ENCODE results near the gene SPPL2C.

The SPPL2C gene, protein sequence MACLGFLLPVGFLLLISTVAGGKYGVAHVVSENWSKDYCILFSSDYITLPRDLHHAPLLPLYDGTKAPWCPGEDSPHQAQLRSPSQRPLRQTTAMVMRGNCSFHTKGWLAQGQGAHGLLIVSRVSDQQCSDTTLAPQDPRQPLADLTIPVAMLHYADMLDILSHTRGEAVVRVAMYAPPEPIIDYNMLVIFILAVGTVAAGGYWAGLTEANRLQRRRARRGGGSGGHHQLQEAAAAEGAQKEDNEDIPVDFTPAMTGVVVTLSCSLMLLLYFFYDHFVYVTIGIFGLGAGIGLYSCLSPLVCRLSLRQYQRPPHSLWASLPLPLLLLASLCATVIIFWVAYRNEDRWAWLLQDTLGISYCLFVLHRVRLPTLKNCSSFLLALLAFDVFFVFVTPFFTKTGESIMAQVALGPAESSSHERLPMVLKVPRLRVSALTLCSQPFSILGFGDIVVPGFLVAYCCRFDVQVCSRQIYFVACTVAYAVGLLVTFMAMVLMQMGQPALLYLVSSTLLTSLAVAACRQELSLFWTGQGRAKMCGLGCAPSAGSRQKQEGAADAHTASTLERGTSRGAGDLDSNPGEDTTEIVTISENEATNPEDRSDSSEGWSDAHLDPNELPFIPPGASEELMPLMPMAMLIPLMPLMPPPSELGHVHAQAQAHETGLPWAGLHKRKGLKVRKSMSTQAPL

DNA sequence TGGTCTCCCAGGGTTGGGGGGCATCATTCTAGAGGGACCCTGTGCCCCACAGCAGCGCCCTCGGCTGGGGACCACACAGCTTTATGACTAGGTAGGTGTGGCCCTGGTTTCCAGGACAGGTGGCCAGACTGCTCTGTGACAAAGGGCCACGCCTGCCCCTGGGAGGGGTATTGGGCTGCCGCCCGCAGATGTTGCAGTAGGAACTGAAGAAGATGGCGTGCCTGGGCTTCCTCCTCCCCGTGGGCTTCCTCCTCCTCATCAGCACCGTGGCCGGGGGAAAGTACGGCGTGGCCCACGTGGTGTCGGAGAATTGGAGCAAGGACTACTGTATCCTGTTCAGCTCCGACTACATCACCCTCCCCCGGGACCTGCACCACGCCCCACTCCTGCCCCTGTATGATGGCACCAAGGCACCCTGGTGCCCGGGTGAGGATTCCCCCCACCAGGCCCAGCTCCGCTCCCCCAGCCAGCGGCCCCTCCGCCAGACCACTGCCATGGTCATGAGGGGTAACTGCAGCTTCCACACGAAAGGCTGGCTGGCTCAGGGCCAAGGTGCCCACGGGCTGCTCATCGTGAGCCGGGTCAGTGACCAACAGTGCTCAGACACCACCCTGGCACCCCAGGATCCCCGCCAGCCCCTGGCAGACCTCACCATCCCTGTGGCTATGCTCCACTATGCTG, at the start of gene SPPL2C:
Gene SPPL2C (plus strand): TSS at position 187 of the 681 bp plus-strand sequence. CDS start 26 bp downstream, at position 213.
- no peaks in the 10 kb centered on the region for H3K9me2 ChIP-seq (replicated peaks; ENCODE audit: control insufficient read depth, low read length)
- H3K27me3 ChIP-seq (ENCODE audit: control insufficient read depth, low read length) = peaks cover 6% of the 10 kb centered on the region; the same call in 1 of the 2 replicates
- TF ChIP-seq, protein P1, sequence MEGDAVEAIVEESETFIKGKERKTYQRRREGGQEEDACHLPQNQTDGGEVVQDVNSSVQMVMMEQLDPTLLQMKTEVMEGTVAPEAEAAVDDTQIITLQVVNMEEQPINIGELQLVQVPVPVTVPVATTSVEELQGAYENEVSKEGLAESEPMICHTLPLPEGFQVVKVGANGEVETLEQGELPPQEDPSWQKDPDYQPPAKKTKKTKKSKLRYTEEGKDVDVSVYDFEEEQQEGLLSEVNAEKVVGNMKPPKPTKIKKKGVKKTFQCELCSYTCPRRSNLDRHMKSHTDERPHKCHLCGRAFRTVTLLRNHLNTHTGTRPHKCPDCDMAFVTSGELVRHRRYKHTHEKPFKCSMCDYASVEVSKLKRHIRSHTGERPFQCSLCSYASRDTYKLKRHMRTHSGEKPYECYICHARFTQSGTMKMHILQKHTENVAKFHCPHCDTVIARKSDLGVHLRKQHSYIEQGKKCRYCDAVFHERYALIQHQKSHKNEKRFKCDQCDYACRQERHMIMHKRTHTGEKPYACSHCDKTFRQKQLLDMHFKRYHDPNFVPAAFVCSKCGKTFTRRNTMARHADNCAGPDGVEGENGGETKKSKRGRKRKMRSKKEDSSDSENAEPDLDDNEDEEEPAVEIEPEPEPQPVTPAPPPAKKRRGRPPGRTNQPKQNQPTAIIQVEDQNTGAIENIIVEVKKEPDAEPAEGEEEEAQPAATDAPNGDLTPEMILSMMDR (IDR thresholded peaks at IDR 0.05; ENCODE audit: low read depth, low read length, poor library complexity, severe bottlenecking) = no peak
- TF ChIP-seq EZH2phosphoT487 (IDR thresholded peaks at IDR 0.05; ENCODE audit: borderline replicate concordance, low read length) = no peak
- no peaks in the 10 kb centered on the region for H3K79me2 ChIP-seq (ENCODE audit: control insufficient read depth, low read length)
- H3K4me2 ChIP-seq (ENCODE audit: low read length) = no peak within 1 kb of the TSS
- H3K4me3 ChIP-seq (ENCODE audit: low read length) = no peak within 1 kb of the TSS
- H4K20me1 ChIP-seq (ENCODE audit: control insufficient read depth, insufficient read depth, low read depth, low read length) = no peaks in the 10 kb centered on the region
- H3F3A ChIP-seq (ENCODE audit: control insufficient read depth, insufficient read depth) = no peaks in the 10 kb centered on the region
- H3K36me3 ChIP-seq (ENCODE audit: control insufficient read depth, low read length) = no peaks in the 10 kb centered on the region
- H3K9me3 ChIP-seq (ENCODE audit: control insufficient read depth, insufficient read depth, low read length) = no peaks in the 10 kb centered on the region
- no peak within 1 kb of the TSS for H3K27ac ChIP-seq (ENCODE audit: low read depth, low read length)
- H3K4me1 ChIP-seq (ENCODE audit: control insufficient read depth, low read length) = no peaks in the 10 kb centered on the region

DNA sequence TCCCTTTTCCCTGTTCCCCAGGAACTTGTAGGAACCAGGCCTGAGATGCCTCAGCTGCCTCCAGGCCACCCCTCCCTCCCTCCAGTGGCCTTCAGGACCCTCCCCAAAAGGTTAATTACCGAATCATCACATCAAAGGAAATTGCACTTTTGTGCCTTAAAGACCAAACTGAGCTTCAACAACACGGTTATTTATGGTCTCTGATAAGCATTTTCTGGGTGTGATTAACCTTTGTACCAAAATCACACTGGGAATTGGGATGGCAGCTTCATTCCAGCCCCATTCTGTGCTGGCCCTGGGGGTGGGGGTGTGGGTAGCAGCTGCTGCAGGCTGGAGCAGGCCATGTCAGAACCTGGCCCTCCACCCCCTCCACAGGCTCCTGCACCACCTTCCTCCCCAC, 43.9 kb upstream of the SPPL2C start:
- Histone ChIP-seq H3K4me1 (ENCODE audit: control insufficient read depth, low read length) (no peaks in the 10 kb centered on the region), H3K9me2 (replicated peaks; ENCODE audit: control insufficient read depth, low read length) (no peaks in the 10 kb centered on the region), H3K4me3 (ENCODE audit: low read length) (no peak overlapping the region), H3K36me3 (ENCODE audit: control insufficient read depth, low read length) (no peaks in the 10 kb centered on the region), H3K27me3 (ENCODE audit: control insufficient read depth, low read length) (peaks cover 4% of the 10 kb centered on the region; the same call in 1 of the 2 replicates), H3F3A (ENCODE audit: control insufficient read depth, insufficient read depth) (no peaks in the 10 kb centered on the region), H3K79me2 (ENCODE audit: control insufficient read depth, low read length) (no peaks in the 10 kb centered on the region), H4K20me1 (ENCODE audit: control insufficient read depth, insufficient read depth, low read depth, low read length) (no peaks in the 10 kb centered on the region), H3K27ac (ENCODE audit: low read depth, low read length) (no peak overlapping the region), H3K4me2 (ENCODE audit: low read length) (no peak overlapping the region), H3K9me3 (ENCODE audit: control insufficient read depth, insufficient read depth, low read length) (no peaks in the 10 kb centered on the region)
- TF ChIP-seq EZH2phosphoT487 (IDR thresholded peaks at IDR 0.05; ENCODE audit: borderline replicate concordance, low read length) = no peak
- TF ChIP-seq, protein P1 (IDR thresholded peaks at IDR 0.05; ENCODE audit: low read depth, low read length, poor library complexity, severe bottlenecking) = no peak

DNA sequence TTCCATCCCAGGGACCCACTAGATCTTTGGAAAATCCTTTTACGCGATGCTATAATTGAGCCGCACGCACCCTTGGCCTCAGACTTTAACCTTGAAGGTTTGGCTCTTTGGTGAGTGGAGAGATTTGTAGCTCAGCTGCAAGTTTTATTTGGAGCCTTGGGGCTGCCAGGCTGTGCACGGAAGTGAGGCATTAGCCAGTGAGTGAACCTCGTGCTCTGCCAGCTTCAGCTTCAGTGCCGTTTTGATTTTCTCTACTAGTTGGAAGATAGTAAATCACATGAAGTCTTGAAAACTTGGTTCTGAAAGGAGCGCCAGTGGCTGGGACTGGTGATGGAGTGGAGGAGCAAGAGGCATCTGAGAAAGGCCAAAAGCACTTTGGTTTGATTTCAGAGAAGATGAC, 43.3 kb upstream of the SPPL2C start:
- H3K27ac ChIP-seq (ENCODE audit: low read depth, low read length) = no peak overlapping the region
- H3F3A ChIP-seq (ENCODE audit: control insufficient read depth, insufficient read depth) = no peaks in the 10 kb centered on the region
- H3K4me3 ChIP-seq (ENCODE audit: low read length) = no peak overlapping the region
- H3K79me2 ChIP-seq (ENCODE audit: control insufficient read depth, low read length) = no peaks in the 10 kb centered on the region
- H3K9me2 ChIP-seq (replicated peaks; ENCODE audit: control insufficient read depth, low read length) = no peaks in the 10 kb centered on the region
- no peaks in the 10 kb centered on the region for H4K20me1 ChIP-seq (ENCODE audit: control insufficient read depth, insufficient read depth, low read depth, low read length)
- H3K9me3 ChIP-seq (ENCODE audit: control insufficient read depth, insufficient read depth, low read length) = no peaks in the 10 kb centered on the region
- no peaks in the 10 kb centered on the region for H3K36me3 ChIP-seq (ENCODE audit: control insufficient read depth, low read length)
- peaks cover 4% of the 10 kb centered on the region; the same call in 1 of the 2 replicates for H3K27me3 ChIP-seq (ENCODE audit: control insufficient read depth, low read length)
- no peaks in the 10 kb centered on the region for H3K4me1 ChIP-seq (ENCODE audit: control insufficient read depth, low read length)
- no peak for TF ChIP-seq EZH2phosphoT487 (IDR thresholded peaks at IDR 0.05; ENCODE audit: borderline replicate concordance, low read length)
- TF ChIP-seq, protein P1 (IDR thresholded peaks at IDR 0.05; ENCODE audit: low read depth, low read length, poor library complexity, severe bottlenecking) = no peak
- no peak overlapping the region for H3K4me2 ChIP-seq (ENCODE audit: low read length)
